Psoas muscle (tissue), 8 donors: ENCODE data around the gene NPFFR2. TPM values are rescaled to one million over a fixed set of nuclear protein-coding genes. Genes with fewer than 3 reads are reported as not detected.

Experiments
- ATAC-seq, 4 donors: fragments of 200-7000 bp; cut with Tn5 transposase; one replicate each; pipeline ENCODE4 v1.9.1; 2020; ENCODE audit warnings: moderate library complexity in 3 of 4, mild to moderate bottlenecking in 2 of 4
- DNase-seq, 2 donors: peaks; one replicate each; pipeline ENCODE4 v3.0.0-alpha.2; 2020
- H3K27ac ChIP-seq: fragments of 200-600 bp; one replicate; pipeline ENCODE4 v1.8.0; 2022
- H3K27me3 ChIP-seq, 3 donors: fragments of 200-600 bp in 1 of 3; one replicate each; pipeline versions ENCODE4 v1.6.1 to v1.8.0; 2013 to 2022; ENCODE audit warnings: low read length in 2 of 3, mild to moderate bottlenecking in 2 of 3, moderate library complexity in 1 of 3; ENCODE audit not compliant: insufficient read depth in 3 of 3
- H3K36me3 ChIP-seq, 2 donors: fragments of 200-600 bp in 1 of 2; one replicate each; pipeline versions ENCODE4 v1.6.1 to v1.8.0; 2013 to 2022; ENCODE audit warnings: low read depth in 1 of 2, mild to moderate bottlenecking in 1 of 2, moderate library complexity in 1 of 2; ENCODE audit not compliant: insufficient read depth in 1 of 2
- H3K4me1 ChIP-seq: fragments of 200-600 bp; one replicate; pipeline ENCODE4 v1.8.0; 2022
- H3K4me3 ChIP-seq: fragments of 200-600 bp; one replicate; pipeline ENCODE4 v1.8.0; 2022; ENCODE audit warnings: mild to moderate bottlenecking
- H3K9me3 ChIP-seq: fragments of 200-600 bp; one replicate; pipeline ENCODE4 v1.8.0; 2022
- WGBS, 3 donors: extraction: QIAGEN DNeasy Blood & Tissue Kit; methylation state at CpG; one replicate each; pipeline versions ENCODE4 v1.1.6 to v1.1.7; 2013; 5-methylcytosine and 5-hydroxymethylcytosine counted together
- intact Hi-C, 2 donors: fragments of 100-400 bp; cut with DNase I; formaldehyde crosslinking; loops; one replicate each; pipeline versions ENCODE4 v1.11.0 to v1.14.2; 2022
- long read RNA-seq, 2 donors: library from polyadenylated mRNA; unstranded; transcript quantifications; one replicate each; pipeline ENCODE4 v2.0.0, GENCODE V29; 2021
- polyA plus RNA-seq, 3 donors: library from polyadenylated mRNA; stranded (reverse); fragments of 200-250 nt; gene quantifications; one replicate each; pipeline ENCODE4 v1.2.3, GENCODE V29; 2013
- total RNA-seq, 4 donors: library from RNA; stranded (reverse); fragmentation: NEBNext Ultra II Directional in 2 of 4; extraction: Animal tissue kit (Norgen Biotek cat#: 25700) in 2 of 4; gene quantifications; one replicate each; pipeline versions ENCODE4 v1.2.1 to v1.2.4, GENCODE V29; 2021 to 2023
- TF ChIP-seq, protein P1 (sequence below): fragments of 200-600 bp; IDR thresholded peaks from one replicate; pipeline ENCODE4 v1.8.0; 2022; ENCODE audit warnings: antibody characterized with exemption
- donor health status: healthy with polysubstance abuse.
- donor health status: DM: no; HTN: no; CAD: no; lungs with moderate emphysema.
- donor health status: Bipolar disorder and iron deficiency.
- donor health status: healthy.
- donor health status: DM: yes; HTN: yes; CAD: no.
- donor health status: DM: no; HTN: no; CAD: no.
- donor health status: DM: no; HTN: no; CAD: no.
- donor health status: DM: yes; HTN: yes; CAD: no.

The NPFFR2 gene
- total RNA-seq (not detected), polyA plus RNA-seq (not detected)
- long read RNA-seq, donor 1, result 0 reads
- long read RNA-seq, donor 2, result 0 reads

DNA sequence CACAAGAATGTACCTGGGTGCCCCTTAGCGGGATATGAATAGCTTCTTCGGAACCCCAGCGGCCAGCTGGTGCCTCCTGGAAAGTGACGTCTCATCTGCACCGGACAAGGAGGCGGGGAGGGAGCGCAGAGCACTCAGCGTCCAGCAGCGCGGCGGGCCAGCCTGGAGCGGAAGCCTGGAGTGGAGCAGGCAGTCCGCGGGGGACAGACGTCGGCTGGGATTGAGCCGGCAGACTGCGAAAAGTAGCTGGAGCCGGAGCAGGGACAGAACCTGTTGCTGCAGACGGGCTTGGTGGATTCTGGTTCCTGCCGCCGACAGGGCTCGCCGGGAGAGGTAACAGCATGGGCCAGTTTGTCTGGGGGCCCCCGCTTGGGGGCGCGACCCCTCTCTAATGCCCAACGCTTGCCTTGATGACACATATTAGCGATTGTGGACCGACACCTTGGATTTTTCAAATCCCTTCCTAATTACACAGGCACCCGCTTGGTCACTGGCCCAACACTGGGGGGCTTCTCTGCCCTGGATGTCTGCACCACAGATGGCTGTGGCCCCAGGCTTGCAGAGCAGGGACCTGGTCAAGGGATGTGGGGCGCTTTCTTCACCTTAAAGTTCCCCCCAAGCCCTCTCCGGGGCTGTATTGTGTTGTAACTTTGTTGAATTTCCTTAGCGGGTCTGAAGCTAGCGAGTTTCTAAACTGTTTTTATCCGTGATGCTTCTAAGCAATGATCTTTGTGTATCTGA, at the start of gene NPFFR2:
Gene NPFFR2 (plus strand): TSS at position 133 of the 741 bp plus-strand sequence. CDS start 96,592 bp downstream, outside the sequence.
- intact Hi-C loops, result no loop called here
- Histone ChIP-seq H3K36me3 (no peaks in the 10 kb centered on the region), H3K4me3 (no peak within 1 kb of the TSS), H3K4me1 (no peaks in the 10 kb centered on the region), H3K27me3 (peaks cover 0 to 11% (median 3%) of the 10 kb centered on the region in 3 donors), H3K27ac (no peak within 1 kb of the TSS), H3K9me3 (no peaks in the 10 kb centered on the region)
- TF ChIP-seq, protein P1, sequence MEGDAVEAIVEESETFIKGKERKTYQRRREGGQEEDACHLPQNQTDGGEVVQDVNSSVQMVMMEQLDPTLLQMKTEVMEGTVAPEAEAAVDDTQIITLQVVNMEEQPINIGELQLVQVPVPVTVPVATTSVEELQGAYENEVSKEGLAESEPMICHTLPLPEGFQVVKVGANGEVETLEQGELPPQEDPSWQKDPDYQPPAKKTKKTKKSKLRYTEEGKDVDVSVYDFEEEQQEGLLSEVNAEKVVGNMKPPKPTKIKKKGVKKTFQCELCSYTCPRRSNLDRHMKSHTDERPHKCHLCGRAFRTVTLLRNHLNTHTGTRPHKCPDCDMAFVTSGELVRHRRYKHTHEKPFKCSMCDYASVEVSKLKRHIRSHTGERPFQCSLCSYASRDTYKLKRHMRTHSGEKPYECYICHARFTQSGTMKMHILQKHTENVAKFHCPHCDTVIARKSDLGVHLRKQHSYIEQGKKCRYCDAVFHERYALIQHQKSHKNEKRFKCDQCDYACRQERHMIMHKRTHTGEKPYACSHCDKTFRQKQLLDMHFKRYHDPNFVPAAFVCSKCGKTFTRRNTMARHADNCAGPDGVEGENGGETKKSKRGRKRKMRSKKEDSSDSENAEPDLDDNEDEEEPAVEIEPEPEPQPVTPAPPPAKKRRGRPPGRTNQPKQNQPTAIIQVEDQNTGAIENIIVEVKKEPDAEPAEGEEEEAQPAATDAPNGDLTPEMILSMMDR, result no peak
- 4 to 18% (median 9%) methylated on average over 36 of the region's 36 CpGs for WGBS, 3 donors
- DNase-seq (peak; percentile 12 to 50), ATAC-seq (no peak)

DNA sequence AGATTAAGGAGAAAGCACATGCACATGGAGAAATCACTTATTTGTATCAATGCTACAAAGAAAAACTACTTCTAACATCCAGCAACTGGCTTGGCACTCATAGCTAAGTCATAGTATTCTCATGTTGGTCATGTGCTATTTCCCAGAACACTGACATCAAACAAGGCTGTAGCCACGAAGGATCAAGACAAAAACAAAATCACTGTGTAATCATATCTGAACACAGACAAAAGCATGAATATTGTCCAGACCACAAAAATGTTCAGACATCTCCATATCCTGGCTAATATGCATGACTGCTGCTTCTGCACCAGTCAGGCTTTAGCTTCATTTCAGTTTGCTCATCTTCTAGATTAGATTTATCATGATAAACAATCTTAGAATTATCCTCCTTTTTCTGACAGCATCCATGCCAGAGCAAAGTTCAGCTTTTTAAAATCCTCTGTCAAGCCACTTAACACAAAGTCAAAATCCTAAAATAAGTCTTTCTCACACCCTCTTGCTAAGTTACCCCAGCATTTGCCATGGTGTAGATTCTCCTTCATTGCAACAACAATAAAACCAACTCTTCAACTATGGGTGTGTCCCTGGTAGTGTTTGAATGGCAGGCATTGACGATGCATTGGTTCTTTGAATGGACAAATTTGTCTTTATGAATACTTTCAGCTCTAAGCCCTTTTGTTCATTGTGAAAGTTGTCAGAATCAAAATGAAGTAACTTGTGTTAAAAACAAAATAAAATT, 39.1 kb upstream of the NPFFR2 start:
- Histone ChIP-seq H3K9me3 (no peaks in the 10 kb centered on the region), H3K27me3 (no peaks in the 10 kb centered on the region), H3K4me3 (no peak overlapping the region), H3K36me3 (no peaks in the 10 kb centered on the region), H3K4me1 (no peaks in the 10 kb centered on the region), H3K27ac (no peak overlapping the region)
- no peak for DNase-seq
- no peak for ATAC-seq
- TF ChIP-seq, protein P1, result no peak
- 47 to 51% (median 50%) methylated on average over 2 of the region's 2 CpGs for WGBS, 3 donors
- intact Hi-C loops, result no loop called here

DNA sequence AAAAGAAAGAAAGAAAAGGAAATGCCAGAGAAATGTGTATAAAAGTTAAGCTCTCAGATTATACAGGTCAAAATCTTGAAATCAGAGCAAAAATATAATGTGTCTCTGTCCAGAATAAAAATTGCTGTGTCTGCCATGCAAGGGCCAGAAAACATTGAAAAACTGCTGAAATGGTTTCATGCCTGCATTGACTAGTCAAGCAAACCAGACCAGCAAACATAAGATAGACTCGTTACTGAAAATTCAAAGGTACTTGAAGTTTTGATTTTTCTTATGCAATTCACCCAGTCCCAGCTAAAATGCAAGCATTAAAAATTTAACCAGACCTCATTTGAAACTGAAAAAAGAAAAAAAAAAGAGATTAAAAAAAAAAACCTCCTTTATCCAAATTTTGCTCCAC, 37.2 kb upstream of the NPFFR2 start:
- no peaks in the 10 kb centered on the region for H3K4me1 ChIP-seq
- intact Hi-C loops, result no loop called here
- no peak for ATAC-seq
- H3K4me3 ChIP-seq, result no peak overlapping the region
- H3K27me3 ChIP-seq, result no peaks in the 10 kb centered on the region
- no peak for DNase-seq
- no peak overlapping the region for H3K27ac ChIP-seq
- H3K36me3 ChIP-seq, result no peaks in the 10 kb centered on the region
- TF ChIP-seq, protein P1, result no peak
- WGBS, 3 donors, result 78 to 85% (median 81%) methylated on average over 1 of the region's 1 CpG
- no peaks in the 10 kb centered on the region for H3K9me3 ChIP-seq

DNA sequence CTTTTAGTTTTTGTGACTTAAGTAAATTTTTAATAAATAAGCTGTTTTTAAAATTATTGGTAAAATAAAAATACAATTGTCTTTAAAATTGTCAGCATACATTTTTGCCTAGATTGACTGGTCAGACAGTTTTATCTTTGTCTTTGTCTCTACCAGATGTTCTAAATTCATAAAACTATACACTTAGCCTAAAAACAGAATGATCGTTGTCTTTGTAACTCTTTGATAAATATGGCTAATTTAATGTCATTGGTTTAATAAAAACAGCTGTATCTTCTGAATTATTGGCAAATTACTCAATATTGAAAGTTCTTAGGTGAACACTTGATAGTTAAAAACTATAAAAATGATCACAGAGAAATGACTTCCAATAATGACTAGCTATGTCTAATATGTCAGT, 36.5 kb upstream of the NPFFR2 start:
- Histone ChIP-seq H3K9me3 (no peaks in the 10 kb centered on the region), H3K4me1 (no peaks in the 10 kb centered on the region), H3K4me3 (no peak overlapping the region), H3K27ac (no peak overlapping the region), H3K36me3 (no peaks in the 10 kb centered on the region), H3K27me3 (no peaks in the 10 kb centered on the region)
- TF ChIP-seq, protein P1, result no peak
- intact Hi-C loops, result no loop called here
- no peak for DNase-seq
- no peak for ATAC-seq
- 86 to 93% (median 90%) methylated on average over 1 of the region's 1 CpG for WGBS, 3 donors
